GM18502 (cell line): ENCODE measurements around the gene CAMK1.
A peak's percentile ranks its signal among the peaks of the same experiment; 100 is the strongest.
"Not testable (repeated sequence)": the region's sequence is repeated elsewhere in the genome, so short reads cannot be mapped to it uniquely, and the experiment has no call there.

Experiments used
- ATAC-seq: cut with Tn5 transposase; IDR thresholded peaks from one replicate; pipeline ENCODE4 v1.9.1; 2021; ENCODE audit warnings: mild to moderate bottlenecking; ENCODE audit not compliant: unreplicated experiment, poor library complexity

Gene CAMK1

GRCh38 chr3:9778143-9779074 is 8.7 kb upstream of the CAMK1 start:
- ATAC-seq = no peak

DNA sequence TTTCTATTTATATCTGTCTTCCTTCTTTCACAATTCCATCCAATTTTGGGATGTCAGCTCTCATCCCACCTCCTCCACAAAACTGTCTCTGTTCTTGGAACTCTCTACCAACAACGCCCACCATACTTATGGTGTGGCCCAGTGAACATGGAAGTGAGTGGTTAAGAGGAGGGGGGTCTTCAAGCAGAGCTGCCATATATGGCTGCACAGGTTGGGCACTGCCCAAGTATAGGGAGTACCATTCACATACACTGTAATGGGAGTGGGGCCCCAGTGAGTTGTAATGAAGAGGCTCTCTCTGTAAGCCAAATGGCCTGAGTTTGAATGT is 7.9 kb upstream of the CAMK1 start:
- ATAC-seq = no peak

DNA sequence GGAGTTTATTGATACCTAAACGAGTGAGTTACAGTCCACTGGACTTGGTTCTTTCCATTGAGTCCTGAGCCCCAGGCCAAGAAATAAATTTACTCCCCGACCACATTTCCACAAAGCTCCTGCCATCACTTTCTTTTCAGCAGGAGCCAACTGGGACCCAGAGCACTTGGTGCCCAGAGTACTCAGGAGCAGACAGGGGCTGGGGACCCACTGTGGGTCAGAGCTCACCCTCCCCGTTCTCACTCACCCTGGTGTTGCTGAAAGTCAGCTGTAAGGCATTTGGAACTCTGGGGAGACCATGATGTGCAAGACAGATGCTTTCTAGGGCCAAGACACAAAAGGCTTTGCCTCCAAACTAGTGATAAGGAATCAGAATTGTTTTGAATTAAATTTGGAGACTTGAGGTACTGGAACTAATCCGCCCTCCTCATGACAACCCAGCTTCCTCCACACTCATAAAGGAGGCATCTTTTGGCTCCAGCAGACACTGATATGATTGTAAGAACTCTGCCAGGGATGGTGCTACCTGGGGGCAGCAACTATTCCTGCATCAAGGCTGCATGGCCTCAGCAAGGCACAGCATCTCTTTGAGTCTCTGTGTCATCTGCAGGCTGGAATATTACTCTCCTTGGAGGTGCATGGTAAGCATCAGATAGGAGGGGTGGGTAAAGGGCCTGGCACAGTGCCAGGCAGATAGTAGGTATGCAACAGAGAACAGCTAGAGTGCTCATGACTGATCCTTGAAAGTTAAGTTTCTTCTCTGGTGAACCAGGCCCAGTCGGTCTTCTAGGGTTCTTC is 7.3 kb upstream of the CAMK1 start:
- no peak for ATAC-seq

- not testable (repeated sequence) for ATAC-seq
These were observed 1.3 kb upstream of the CAMK1 start for GRCh38 chr3:9771007-9771406.

GRCh38 chr3:9770276-9770812 is 597 bp upstream of the CAMK1 start:
- no peak for ATAC-seq

DNA sequence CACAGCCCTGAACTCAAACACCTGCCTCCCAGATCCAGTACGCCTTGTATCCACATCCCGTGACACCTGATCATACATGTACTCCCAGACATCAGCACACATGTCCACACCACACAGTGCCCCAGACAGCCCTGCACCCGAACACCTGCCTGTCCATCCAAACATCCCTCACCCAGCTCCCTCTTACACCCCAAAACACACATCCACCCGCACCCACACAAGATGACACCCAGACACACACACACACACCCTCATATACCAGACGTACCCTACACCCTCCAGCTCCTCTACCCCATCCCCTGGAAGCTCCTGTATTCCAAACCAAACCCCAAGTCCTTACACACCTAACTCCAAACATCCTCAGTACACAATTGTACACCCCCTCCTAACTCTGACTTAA is 735 bp downstream of the CAMK1 start:
- no peak for ATAC-seq

- ATAC-seq = no peak
These were observed 1.5 kb downstream of the CAMK1 start for GRCh38 chr3:9768141-9768775.

- ATAC-seq = no peak
These were observed 2.3 kb downstream of the CAMK1 start for GRCh38 chr3:9767418-9767817.

- ATAC-seq = no peak
These were observed 3.9 kb downstream of the CAMK1 start for GRCh38 chr3:9765865-9766264.

GRCh38 chr3:9762871-9763270 is 6.9 kb downstream of the CAMK1 start:
- ATAC-seq = no peak

DNA sequence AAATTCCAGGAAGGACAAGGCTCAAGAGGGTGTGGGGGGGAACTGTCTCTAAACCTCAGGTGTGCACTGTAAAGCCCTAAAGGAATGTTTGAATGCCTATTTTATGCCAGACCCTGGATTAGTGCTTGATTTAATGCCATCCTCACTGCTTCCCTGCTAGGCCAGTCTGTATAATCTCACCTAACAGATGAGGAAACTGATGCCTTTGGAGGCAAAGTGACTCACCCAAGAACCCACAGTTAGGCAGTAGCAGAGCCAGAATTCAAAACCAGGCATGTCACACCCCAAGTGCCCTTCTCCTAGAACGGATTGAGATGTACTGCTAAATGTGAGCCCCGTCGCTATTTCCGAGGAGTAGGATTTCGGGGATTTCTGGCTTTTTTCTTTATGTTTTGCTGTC is 7.8 kb downstream of the CAMK1 start:
- ATAC-seq = no peak

DNA sequence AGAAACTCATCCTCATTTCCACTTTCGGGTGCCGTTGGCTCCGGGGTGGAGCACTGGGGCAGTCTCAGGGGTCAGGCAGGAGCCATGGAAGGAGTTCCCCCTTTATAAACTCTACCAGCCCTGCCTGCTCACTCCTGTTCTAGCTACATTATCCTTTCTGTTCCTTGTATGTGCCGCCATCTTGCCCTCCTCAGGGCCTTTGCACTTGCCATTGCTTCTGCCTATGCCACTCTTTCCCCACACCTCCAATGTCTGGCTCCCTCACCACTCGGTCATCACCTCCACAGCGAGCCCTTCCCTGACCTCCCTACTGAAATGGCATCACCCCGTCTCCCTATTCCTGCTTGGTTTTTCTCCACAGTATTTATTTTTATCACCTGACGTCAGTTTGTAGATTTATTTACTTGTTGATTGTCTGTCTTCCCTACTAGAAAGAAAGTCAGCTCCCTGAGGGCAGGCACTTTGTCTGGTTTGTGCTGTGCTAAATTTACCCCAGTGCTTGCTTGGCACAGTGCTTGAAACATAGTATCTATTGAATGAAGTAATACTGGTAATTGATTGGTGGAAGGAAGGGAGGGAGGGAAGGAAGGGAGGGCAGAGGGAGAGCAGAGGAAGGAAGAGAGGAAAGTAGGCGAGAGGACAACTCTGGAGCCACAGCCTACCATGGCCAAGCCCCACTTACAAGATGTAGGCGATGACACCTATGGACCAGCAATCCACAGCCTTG is 8.8 kb downstream of the CAMK1 start:
- no peak for ATAC-seq

GRCh38 chr3:9757427-9757826 is 12.3 kb downstream of the CAMK1 start:
- no peak for ATAC-seq

DNA sequence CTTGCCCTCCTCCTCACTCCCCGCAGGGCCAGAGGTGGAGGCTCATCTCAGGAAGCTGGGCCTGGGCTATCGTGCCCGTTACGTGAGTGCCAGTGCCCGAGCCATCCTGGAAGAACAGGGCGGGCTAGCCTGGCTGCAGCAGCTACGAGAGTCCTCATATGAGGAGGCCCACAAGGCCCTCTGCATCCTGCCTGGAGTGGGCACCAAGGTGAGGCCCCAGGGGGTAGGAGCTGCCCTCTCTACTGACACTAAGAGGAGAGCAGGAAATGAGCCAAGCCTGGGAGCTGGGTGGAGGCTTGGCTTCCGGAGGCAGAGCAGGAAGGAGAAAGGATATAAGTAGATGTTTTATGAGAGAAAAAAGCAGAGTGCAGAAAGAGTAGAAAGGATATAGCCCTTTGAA is 15.1 kb downstream of the CAMK1 start:
- ATAC-seq = no peak

- no peak for ATAC-seq
These were observed 19.0 kb downstream of the CAMK1 start for GRCh38 chr3:9750556-9751411.

- peak; percentile 94 for ATAC-seq
These were observed 19.8 kb downstream of the CAMK1 start, which contains the start of gene OGG1 for GRCh38 chr3:9749645-9750555. Gene OGG1, plus strand, starts transcription at chr3:9749952. Its CDS starts 335 bp downstream, at chr3:9750287.

GRCh38 chr3:9749296-9749644 is 20.5 kb downstream of the CAMK1 start:
- ATAC-seq = no peak

- ATAC-seq = no peak
These were observed 21.7 kb downstream of the CAMK1 start for GRCh38 chr3:9748031-9748430.
